CD4-positive, alpha-beta T cell treated with Interleukin-15 for 4 hours (primary cell): ENCODE data around the gene ARHGEF17.
A peak's percentile ranks its signal among the peaks of the same experiment; 100 is the strongest.

Experiments
- DNase-seq: peaks from one replicate; pipeline ENCODE4 v3.0.0-alpha.2; 2020; ENCODE audit warnings: low spot score

Gene ARHGEF17

DNA sequence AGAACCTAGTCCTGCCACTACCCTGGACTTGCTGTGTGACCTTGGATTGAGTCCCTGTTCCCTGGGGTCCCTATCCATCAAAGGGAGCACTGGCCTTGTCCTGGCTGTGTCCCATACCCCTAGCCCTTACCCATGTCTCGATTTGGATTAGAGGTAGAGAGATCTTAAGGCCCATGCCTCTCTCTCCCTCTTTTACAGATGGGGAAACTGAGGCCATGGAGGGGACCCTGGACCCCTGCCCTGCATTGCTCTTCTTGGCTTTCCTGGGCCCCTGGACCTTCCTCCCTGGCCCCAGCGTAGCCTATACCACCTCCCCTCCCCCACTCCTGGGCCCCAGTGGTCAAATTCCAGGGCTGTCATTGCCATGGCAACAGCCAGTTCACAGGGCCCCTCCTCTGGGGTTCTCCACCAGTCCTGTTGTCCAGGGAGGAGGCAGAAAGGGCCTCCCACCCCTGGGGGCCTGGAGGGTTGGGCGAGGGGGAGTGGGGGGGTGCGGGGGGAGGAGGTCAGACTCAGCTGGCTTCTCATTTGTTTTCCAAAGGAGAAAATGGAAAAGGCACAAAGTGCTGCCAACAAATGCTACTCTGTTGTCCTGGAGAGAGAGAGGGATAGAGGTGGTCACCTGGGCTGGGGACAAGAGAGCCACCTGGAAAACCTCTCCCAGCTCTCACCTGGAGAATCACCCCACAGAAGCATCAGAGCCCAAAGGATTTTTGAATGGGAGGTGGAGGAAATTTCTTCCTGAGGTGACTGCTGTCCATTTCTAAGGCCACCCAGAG lies 23.3 kb downstream of the ARHGEF17 start:
- DNase-seq: no peak

DNA sequence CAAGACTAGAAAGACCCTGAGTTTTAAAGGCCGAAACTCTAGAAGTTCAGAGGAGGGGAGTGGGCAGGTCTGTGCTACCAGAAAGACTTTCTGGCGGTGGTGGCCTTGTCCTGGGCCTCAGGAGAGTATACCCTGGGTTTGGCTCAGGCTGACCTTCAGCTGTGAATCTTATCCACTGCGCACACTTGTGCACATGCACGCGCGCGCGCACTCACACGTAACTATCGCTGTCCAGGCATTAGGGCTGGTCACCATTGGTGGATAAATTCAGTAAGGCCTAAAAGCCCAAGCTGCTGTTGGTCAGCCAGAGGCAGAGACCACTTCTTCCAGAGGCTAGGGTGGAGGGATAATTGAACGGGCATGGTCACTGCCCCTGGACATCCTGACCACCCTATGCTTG lies 25.1 kb downstream of the ARHGEF17 start:
- DNase-seq: no peak

- DNase-seq: no peak
These were observed 25.7 kb downstream of the ARHGEF17 start for GRCh38 chr11:73333640-73334383.

DNA sequence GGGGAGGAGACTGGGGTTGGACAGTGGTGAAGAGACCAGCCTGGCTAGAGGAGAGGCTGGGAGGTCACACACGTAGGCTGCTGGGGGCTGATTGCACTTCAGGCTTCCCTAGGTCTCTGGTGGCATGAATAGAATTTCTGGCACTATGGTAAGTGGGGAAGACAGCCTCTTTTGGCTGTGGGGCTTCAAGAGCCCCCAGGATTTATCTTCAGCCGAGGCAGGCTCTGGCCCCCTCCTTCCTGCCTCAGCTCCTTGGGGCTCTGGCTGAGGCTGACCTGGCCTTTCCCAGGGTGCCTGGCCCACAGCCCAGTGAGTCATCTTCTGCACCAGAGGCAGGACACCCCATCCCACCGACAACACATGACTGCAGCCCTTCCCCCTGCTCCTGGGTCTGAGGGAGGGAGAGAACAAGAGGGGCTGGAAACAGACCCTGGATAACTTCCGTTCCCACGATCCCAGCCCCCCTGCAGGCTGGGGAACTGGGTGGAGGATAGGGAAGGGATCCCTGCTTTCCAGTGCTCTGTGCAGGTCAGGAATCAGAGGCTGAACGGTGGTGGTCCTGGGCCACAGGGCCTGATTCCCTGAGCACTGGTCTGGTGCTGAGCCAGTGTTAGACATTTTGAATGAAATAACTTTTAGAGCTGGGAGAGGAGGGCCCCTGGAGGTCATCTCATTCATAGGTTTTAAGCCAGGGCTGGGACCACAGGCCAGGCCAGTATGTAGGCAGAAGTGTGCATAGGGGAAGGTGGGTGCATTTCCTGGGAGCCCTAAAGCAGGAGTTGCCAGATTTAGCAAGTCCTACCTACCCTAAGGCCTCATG lies 26.5 kb downstream of the ARHGEF17 start:
- DNase-seq: no peak

GRCh38 chr11:73335204-73335923 lies 27.3 kb downstream of the ARHGEF17 start:
- peak; percentile 78 for DNase-seq

DNA sequence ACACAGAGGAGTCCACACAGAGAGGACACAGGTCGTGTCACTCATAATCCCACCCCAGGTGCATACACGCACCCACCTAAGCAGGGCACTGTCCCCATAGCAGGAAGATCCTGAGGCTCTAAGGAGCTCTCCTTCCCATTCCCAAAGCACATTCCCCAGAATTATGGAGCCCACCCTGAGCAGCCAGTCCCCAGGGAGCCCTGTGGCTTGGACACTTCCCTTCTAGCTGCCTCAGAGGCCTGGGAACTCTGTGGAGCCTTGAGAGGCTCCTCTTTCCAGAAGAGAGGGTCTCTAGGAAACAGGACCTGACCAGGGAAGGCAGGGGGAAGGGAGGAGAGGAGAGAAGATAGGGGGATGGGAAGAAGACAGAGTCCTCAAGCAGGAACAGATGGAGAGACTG lies 29.8 kb downstream of the ARHGEF17 start:
- no peak for DNase-seq

GRCh38 chr11:73338279-73338678 lies 30.2 kb downstream of the ARHGEF17 start:
- DNase-seq: no peak

- DNase-seq: no peak
These were observed 32.1 kb downstream of the ARHGEF17 start for GRCh38 chr11:73340164-73340563.

DNA sequence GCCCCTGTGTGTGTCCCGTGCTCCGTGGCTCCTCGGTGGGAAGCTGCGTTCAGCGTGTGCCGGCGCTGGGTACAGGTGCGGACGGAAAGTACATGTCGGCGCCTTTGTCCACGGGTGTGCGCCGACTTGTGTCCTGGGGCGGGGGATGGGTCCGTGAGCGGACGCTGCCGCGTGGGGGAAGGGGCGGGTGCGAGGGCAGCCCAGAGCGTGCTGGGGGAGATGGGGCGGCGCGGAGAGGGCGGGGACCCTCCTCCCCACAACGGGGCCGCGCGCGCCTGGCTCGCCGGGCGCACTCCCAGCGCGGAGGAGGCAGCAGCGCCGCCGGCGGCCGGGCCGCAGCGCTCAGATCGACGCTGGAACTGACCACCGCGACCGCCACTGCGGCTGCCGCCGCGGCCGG lies 34.6 kb downstream of the ARHGEF17 start:
- DNase-seq: no peak

GRCh38 chr11:73343076-73343873 lies 35.2 kb downstream of the ARHGEF17 start:
- DNase-seq: no peak

DNA sequence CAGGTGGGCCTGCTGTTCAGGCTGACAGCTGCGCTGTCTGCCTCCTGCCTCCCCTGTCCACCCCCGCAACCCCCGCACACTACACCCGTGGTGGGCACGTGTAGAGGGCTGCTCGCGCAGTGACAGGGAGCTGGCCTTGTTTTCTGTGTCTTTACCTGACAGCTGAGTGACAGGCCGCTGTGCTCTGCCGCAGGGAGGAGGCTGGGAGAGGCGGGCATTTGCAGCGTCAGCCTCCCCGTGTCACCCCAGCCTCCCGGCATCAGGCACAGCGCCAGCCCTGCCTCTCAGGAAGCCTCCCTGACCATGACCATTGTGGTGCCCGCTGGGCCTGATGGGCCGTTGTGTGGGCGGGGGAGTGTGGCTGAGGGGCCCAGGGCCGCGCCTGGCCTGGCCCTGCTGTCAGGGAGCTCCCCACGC lies 36.1 kb downstream of the ARHGEF17 start:
- no peak for DNase-seq

DNA sequence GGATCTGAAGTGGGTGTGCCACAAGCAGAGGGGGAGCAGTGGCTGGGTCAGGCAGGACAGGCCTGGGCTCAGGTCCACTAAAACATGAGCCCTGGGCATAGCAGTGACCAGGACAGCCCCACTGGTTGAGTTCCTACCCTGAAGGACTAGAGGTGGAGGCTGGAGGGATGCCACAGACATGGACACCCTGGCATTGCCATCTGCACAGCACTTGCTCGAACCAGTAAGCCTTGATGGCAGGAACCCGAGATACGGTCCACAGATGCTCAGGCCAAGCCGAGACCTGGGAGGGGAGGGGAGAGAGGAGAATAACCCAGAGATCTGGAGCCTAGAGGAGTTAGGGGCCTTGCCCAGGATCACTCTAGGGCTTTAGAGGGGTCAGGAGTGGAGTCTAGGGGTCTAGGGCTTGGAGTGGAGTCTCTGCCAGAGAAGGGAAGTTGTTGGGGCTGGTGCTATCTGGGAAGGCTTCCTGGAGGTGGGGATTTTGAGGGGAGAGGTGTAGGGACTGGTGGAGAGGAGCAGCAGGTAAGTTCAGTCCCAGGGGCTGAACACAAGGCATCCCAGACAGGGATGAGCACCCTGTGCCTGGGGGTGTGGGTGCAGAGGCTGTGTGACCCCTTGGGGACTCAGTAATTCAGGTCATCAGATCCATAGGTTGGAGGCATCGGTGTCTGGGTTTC lies 37.5 kb downstream of the ARHGEF17 start:
- DNase-seq: no peak

GRCh38 chr11:73346186-73346935 lies 38.3 kb downstream of the ARHGEF17 start:
- DNase-seq: no peak

GRCh38 chr11:73347067-73347466 lies 39.0 kb downstream of the ARHGEF17 start:
- no peak for DNase-seq

DNA sequence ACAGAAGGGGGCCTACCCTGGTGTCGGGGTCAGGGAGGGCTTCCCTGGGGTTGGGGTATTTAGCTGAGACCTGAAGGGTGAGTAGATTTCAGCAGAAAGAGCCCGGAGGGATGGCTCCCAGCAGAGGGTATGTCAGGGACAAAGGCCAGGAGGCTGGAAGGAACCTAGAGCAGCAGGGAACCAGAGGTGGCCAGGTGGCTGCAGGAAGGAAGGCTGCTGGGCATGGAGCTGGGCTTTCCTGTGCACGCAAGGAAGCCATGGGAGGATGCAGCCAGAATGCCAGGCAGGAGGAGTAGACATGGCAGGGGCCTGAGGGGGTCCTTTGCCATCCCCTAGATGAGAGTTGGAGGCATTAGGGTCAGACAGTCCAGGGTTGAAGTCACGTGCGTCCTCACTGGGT lies 40.8 kb downstream of the ARHGEF17 start:
- no peak for DNase-seq

GRCh38 chr11:73349633-73350032 lies 41.6 kb downstream of the ARHGEF17 start:
- no peak for DNase-seq

GRCh38 chr11:73350908-73351636 lies 43.0 kb downstream of the ARHGEF17 start:
- peak; percentile 64 for DNase-seq

GRCh38 chr11:73353422-73353821 lies 45.3 kb downstream of the ARHGEF17 start:
- no peak for DNase-seq

- no peak for DNase-seq
These were observed 47.0 kb downstream of the ARHGEF17 start for GRCh38 chr11:73355109-73355508.
